Central memory CD4-positive, alpha-beta T cell (primary cell): ENCODE results near the gene ERICH4.
A peak's percentile ranks its signal among the peaks of the same experiment; 100 is the strongest.
"Not testable (repeated sequence)": the region's sequence is repeated elsewhere in the genome, so short reads cannot be mapped to it uniquely, and the experiment has no call there.

ENCODE experiments used
- DNase-seq: peaks from one replicate; pipeline ENCODE4 v3.0.0; 2022

The ERICH4 gene

DNA sequence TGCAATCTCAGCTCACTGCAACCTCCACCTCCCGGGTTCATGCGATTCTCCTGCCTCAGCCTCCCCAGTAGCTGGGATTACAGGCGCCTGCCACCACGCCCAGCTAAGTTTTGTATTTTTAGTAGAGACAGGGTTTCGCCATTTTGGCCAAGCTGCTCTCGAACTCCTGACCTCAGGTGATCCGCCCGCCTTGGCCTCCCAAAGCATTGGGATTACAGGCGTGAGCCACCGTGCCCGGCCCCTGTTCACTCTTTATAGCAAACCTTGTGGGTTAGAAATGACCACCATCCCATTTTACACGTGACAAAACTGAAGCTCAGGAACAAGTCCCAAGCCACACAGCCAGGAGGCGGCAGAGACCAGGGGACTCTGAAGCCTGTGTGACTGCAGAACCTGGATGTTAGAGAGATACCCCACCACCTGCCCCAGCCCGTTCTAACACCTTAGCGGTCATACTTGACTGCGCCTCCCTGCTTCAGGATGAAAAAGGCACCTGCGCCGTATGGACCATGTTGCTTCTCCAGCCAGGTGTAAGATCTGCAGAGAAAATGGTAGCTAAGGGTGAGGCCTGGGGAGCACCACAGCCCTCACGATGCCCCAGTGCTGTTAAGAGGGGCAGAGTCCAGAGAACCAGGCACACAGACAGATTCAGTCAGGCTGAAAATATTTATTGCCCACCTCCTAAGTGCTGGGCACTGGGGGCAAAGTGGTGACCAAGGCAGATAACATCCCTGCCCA, 6.9 kb upstream of the ERICH4 start:
- DNase-seq, result no peak

DNA sequence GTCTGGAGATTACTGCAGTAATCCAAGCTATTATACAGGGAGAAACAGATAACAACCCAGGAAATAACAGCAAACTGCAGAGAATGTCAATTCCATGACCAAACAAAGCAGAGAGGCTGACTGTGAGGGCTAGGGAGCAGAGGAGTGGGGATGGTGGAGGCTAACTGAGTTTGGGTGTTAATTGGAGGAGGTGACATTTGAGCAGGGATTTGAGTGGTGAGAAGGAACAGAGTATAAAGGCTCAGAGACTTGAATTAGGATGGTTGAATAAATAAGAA, 6.3 kb upstream of the ERICH4 start:
- no peak for DNase-seq

DNA sequence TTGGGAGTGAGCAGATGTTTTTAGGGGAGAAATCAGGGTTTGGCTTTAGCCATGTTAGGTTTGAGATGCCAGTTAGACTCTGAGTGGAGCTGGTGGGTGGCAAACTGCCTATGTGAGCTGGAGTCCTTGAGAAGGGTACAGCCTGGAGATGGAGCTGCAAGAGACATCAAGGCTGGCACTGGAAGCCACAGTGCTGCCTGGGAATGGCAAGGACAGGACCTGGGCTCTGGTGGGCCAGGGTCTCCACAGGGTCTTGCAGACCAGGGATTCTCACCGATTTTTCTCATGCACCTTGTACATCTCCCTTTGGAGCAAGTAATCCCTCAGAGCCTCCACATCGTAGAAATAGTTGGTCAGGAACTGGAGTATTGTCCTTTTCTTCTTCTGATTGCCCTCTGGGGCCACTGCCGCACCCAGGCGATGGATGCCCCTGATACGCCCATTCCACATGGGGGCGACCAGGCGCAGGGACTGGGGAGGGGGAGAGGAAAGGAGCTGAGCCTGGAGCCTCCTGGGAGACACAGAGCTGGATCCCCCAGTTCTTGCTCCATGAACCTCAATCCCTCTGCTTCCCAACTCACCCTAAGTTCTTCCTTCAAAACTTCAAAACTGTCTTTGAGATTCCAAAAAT, 4.9 kb upstream of the ERICH4 start:
- no peak for DNase-seq

DNA sequence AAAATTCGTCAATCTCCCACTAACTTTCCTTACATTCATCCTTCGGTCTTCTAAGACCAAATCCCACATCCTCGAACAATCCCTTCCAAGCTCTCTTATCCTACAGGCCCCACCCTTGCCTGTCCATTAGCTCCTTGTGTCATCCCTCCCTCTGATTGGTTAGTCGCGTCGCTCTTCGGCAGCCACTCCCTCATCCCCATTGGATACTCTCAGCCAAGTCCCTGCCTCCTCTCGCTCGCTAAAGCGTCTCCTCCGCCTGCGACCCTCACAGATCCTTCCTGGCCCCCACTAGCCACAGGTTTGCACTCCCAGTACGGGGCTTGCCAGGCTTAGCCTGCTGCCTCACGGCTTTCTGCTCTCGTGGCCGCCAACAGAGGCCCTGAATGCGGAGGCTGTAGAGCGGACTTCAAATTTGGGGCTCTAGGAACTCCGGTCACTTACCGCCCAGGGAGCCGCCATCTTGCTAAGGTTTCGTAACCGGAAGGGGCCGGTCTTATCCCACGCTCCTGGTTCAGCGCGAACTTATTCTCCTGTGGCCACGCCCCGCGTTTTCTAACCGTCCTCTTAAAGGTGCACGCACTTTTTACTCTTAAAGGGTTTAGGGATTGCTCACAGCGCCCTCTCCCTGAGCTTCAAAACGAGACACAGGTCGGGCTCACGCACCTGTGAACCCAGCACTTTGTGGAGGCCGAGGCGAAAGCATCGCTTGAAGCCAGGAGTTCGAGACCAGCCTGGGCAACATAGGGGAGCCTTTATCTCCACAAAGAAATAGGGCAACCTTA, 3.3 kb upstream of the ERICH4 start, which contains the start of gene DMAC2:
TSS of gene DMAC2 (minus strand) at position 472 of the 782 bp plus-strand sequence. CDS start at position 459, 13 bp downstream.
- peak; percentile 90 for DNase-seq

DNA sequence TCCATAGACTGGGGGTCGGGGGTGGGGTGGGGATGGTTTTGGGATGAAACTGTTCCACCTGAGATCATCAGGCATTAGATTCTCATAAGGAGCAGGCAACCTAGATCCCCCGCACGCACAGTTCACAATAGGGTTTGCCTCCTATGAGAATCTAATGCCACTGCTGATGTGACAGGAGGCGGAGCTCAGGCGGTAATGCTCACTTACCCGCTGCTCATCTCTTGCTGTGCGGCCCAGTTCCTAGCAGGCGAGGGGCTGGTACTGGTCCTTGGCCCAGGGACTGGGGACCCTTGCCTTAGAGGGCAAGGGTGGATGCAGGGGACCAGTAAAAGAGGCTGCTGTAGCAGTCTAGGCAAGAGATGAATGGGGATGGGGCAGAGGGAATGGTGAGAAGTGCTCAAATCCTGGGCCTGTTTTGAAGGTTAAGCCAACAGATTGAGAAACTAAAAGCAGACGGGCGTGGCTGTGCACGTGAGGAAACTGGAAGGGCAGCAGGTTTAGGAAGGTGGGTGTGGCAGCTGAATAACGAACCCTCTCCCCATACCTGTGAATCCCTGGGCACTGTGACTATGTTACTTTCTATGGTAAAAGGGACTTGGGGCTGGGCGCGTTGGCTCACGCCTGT, 1.5 kb upstream of the ERICH4 start:
- DNase-seq, result no peak

DNA sequence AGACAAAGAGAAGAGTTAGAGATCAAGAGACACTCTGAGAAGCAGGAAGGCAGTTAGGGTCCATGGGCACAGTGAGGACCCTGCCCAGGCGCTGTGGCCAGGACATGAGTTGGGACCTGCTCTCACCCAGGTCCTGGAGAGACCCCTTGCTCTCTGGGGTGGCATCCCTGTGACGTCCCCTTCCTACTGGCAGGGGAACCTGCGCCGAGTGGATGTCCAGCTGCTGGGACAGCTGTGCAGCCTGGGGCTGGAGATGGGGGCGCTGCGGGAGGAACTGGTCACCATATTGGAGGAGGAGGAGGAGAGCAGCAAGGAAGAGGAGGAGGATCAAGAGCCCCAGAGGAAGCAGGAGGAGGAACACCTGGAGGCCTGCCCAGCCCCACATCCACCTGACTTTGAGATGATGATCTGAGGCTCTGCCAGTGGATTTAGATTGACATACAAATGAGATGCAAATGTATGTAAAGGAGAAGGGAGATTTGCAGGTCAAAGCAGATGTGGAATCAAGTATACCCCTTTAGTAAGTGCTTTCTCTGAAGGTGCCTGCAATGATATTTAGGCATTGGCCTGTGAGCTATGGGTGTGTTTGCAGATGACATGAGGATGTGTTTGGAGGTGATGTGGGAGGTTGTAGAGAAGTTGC, 978 bp downstream of the ERICH4 start:
- no peak for DNase-seq

DNA sequence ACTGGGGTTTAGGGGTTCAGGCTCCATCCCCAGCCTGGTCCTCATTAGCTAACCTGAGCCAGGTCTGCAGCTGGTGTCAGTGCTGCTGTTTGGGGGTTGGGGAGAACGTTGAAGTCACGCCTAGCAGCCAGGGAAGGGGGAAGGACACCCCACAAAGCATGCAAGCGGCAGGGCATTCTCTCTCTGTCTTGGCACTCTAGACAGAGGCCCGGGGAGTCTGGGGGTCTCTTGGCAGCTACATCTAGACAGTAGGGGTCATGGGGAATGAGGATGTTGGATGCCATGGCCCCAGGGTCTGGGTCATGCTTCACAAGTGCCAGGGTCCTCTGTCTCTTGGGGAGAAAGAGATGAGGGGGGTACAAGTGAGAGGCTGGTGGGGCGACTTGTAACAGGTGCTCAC, 2.6 kb downstream of the ERICH4 start:
- DNase-seq, result no peak

DNA sequence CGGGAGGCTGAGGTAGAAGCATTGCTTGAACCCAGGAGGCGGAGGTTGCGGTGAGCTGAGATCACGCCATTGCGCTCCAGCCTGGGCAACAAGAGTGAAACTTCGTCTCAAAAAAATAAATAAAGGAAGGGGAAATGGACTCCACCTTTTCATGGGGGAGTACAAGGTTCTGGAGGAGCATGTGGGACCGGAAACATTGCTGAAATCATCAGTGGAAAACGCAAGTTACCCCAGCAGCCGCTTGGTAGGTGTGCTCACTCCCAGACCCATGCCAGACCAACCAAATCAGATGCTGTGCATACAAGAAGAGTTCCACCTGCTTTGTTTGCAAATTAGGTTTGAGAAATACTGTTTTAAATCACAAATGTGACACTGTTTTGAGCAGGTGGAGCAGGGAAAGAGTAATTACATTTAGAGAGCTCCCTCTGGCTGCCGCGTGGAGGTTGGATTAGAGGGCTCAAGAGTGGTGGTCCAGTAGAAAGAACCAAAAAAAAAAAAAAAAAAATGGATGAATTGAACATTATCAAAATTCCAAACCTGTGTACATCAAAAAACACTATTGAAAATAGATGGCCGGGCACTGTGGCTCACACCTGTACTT, 4.9 kb downstream of the ERICH4 start:
- no peak for DNase-seq

DNA sequence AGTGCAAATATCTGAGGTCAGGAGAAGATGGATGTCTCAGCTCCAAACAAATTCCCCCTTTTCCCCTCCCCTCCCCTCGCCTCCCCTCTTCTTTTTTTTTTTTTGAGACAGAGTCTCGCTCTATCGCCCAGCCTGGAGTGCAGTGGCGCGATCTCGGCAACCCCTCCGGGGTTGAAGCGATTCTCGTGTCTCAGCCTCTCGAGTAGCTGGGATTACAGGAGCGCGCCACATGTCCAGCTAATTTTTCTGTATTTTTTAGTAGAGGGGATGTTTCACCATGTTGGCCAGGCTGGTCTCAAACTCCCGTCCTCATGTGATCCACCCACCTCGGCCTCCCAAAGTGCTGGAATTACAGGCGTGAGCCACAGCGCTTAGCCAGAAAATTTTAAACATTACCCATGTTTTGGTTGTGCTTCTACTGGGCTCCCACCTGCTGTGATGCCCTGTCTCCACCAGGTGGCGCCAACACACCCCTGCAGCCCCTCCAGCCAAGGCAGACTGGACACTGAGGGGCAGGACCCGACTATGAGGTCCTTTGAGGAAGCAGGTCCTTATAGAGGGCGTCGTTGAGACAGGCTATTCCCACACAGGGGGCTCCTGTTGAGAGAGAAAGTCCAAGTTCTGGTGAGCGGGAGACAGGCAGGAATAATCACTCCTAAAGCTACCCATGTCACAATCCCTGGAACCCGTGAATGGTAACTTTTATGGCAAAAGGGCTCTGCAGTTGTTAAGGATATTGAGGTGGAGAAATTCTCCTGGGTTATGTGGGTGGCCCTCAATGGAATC, 6.3 kb downstream of the ERICH4 start:
- peak; percentile 56 for DNase-seq

DNA sequence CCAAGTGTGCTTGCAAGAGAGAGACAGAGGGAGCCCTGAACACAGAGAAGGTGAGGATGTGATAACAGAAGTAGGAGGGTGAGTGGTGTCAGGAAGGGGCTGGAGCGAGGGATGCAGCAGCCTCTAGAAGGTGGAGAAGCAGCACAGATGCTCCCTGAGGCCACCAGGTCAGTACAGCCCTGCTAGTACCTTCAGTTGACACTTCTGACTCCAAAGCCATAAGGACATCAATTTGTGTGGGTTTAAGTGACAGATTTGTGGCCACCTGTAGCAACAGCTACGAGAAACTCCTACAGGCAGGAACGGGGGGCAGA, 6.9 kb downstream of the ERICH4 start:
- no peak for DNase-seq

DNA sequence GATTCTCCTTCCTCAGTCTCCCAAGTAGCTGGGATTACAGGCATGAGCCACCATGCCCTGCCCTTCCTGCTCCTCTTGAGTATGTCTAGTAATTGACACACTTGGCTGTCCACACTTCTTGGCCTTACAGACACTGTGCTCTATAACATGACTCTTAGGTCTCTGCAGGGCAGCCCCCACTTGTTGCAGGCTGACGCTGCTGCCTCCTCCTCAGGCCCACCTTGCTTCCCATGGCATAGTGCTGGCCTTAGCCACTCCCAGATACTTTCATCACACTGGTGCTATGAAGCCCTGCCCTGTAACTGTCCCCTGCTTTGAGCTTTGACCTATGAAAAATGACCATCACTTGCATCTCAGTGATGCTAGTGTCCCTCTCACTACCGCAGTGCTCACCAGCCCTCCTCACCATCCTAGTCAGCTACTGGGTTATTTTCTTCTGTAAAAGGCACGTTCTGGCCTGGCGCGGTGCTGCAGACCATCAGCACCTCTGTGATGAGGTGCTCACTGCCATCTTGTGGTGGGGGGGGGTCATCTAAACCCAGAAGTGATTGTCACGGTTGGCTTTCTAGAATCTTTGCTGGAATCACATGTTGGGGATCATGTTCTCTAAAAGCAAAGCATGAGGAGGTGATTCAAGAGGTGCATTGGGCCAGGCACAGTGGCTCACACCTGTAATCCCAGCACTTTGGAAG, 9.8 kb downstream of the ERICH4 start:
- DNase-seq, result no peak

DNA sequence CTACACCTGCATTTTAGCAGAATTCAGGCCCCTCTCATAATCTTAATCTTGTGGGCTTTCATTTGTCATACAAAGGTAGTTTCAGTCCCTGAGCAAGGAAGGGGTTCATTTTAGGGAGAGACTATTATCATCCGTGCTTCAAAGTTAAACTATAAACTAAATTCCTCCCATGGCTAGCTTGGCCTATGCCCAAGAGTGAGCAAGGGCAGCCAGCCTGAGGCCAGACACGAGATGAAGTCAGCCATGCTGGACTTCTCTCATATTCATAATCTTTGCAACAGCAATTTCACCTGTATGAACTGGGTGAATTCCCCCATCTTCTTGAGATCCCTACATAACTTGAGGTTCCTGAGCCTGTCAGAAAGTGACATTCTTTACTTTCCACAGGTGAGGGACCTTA, 13.0 kb downstream of the ERICH4 start:
- no peak for DNase-seq

DNA sequence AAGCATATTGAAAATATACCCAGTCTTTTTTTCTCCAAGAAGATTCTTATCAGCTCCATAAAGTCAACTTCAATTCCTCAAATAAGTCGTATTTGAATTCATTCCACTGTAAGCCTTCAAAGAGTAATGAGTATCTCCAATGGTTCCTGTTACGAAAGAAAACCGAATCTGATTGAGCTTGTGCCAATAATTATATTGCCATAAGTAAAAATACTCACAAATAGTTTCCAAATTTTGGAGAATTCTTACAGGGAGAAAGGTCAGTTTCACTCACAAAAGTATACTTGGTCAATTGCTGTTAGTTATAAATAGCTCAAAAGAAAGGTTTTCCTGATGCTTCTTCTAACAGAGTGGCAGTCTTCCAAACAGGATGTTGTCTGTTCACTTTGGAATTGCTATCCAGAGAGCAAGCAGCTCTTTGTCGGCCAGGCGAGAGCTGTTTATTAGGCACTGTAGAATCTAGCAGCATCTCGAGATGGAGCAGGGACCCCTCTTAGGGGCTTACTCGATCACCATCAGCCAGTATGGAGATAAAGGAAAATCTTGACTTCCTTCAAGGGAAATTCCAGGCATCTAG, 13.5 kb downstream of the ERICH4 start:
- no peak for DNase-seq

DNA sequence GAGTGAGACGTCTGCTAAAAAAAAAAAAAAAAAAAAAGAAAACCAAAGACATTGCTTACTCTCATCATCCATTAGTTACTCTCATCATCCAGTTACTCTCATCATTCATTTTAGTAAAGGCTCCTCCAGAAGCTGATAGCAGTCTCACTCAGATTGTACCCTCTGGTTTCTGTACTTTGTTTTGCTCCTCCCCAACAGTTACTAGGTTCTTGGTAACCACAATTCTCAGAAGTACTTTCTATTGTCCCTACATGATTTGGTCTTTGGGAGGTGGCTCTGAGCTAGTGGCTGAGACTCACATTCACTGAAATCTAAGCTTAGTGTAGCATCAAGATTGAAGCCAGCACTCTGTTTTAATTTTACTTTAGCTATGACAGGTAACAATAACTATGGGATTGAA, 14.3 kb downstream of the ERICH4 start:
- peak; percentile 38 for DNase-seq

DNA sequence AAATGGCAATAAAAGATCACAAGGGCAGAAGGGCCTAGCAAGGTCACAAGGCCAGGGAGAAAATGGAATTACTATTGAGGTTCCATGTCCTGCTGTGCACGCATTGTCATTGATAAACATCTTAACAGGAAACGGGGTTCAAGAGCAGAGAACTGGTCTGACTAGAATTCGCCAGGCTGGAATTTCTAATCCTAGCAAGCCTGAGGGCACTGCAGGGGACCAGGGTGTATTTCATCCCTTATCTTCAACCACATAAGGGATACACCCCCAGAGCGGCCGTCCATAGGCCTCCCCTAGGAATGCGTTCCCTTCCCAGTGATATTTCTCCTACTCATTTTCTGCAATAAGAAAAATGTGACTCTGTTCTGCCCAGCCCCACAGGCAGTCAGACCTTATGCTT, 19.5 kb downstream of the ERICH4 start:
- no peak for DNase-seq

DNA sequence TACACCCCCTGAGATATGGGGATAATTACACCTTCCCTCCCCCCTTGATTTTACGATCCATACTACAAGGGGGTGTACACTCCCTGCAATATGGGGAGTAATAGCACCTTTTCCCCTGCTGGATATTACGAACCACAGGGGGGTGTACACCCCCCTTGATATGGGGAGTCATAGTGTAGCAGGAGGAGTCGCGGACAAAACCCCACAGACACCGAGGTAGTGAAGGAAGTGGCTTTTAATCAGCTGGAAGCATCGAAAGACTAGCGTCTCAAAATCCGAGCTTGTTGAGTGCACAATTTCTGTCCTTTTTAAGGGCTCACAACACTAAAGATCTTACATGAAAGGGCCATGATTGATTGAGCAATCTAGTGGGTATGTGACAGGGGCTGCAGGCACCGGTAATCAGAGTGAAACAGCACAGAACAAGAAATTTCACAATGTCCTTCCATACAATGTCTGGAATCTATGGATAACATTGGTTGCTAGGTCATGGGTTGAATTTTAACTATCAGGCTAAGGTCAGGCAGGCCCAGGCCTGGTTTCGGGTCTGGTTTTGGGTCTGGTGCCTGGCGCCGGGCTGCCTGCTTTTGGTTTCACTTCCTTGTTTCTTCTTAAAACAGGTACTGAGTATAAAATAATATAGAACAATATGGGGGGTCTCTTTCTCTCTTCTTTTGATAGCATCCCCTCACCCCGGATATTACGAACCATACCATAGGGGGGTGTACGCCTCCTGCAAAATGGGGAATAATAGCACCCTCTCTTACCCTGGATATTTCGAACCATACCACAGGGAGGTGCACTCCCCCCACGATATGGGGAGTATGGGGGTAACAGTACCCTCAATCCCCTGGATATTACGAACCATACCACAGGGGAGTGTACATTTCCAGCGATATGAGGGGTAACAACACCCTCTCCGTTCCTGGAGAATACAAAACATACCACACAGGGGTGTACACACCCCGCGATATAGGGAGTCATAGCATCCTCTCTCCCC, 20.6 kb downstream of the ERICH4 start:
- not testable (repeated sequence) for DNase-seq

DNA sequence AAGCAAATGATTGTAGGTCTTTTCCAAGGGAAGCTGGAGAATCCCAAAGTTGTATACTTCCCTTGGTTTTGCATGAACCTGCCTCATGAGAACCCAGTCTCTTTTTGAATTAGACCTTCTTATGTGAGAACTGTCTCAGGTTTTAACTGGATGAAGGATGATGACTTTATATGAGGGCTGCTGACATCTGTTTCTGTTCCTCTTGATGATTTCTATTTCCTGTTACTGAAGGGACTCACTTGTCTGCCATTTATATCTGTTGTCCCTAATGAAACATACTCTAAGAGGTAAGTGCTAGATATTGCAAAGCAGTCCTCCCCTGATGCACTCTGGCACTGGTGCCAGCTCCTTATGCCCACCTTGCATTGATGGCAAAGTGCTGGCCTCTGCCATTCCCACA, 33.6 kb downstream of the ERICH4 start:
- no peak for DNase-seq

DNA sequence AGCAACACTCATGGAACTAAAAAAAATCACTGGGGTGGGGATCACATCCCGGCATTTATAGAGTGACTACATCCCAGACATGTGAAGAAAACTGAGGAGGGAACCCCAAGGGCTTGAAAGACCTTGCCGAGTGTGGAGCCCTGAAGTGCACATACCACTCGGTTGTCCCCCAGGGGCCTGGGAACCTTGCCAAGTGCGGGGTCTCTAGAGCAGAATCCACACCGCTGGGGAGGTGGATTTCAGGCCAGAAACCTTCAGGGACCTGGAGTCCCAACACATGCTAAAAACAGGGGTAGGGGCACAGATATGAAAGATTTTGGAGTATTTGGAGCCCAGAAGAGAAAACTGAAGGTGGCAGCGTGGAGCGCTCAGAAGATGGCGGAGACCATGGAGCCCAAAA, 35.2 kb downstream of the ERICH4 start:
- no peak for DNase-seq

DNA sequence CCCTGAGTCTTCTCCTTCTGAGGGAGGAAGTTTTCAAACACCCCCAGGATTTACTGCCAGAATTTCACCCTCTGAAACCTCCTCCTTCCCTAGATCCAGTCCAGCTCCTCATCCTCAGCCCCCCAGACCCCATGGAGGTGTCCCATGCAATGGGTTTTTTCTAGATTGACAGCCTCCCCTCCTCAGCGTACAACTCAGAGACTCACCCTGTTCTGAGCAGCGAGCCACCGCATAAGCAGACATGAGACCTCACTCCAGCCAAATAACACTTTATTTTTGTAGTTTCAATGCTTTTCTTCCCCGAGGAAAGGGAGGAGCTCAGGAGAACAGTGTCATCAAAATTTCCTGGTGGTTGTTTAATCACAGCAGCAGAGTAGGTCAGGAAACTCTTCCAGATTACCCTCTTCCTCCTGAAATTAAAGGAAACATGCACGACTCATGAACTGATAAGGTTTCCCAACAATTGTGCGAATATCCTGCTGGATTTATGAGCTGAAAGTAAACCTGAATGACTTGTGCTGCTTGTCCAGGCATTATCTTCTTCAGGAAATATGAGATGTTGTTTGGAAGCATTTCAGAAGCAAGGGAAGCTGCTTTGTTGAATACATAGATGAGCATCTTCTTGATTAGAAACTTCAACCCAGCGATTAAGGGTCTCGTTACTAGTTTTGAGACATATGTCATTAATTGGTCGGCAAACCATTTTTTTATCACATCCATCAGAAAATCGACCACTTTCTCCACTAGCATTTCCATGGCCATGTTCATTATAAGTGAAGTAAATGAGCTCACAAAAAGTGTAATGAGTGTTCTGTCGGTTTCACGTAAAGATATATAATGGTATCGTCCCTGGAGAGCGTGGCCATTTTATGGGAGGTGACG, 36.2 kb downstream of the ERICH4 start:
- no peak for DNase-seq
